SK-N-SH (cell line): ENCODE data around the gene CRB3. TPM values are rescaled to one million over a fixed set of nuclear protein-coding genes. Genes with fewer than 3 reads are reported as not detected.

Experiments
- CTCF ChIA-PET: fragments of 300-600, 350-600 bp; formaldehyde crosslinking; extraction: SDS; loops from one replicate; lab custom pipeline; 2021; lab: Yijun Ruan, JAX
- POLR2A ChIA-PET: fragments of 350-600 bp; sonication (Branson Sonifier 250); formaldehyde crosslinking; extraction: SDS; loops from one replicate; lab custom pipeline; 2020; ENCODE audit warnings: antibody characterized with exemption, inconsistent platforms; lab: Yijun Ruan, JAX
- DNase-seq: peaks from one replicate; pipeline ENCODE4 v3.0.0; 2012
- H2AFZ ChIP-seq: fragments of 200-600 bp; sonication (generic); 2 replicates; pipeline ENCODE4 v1.8.1; 2016; ENCODE audit warnings: antibody characterized with exemption, mild to moderate bottlenecking, low read depth
- H3F3A ChIP-seq: fragments of 200-600 bp; sonication (generic); replicated peaks from 2 replicates; pipeline ENCODE3; 2016; ENCODE audit warnings: antibody characterized with exemption, mild to moderate bottlenecking; ENCODE audit not compliant: insufficient read depth
- H3K27ac ChIP-seq, 2 experiments: fragments of 200-500 bp in 1 of 2; fragments of 200-600 bp in 1 of 2; sonication (Bioruptor generic) in 1 of 2; sonication (generic), shearing (Covaris generic) in 1 of 2; 2 replicates each; pipeline versions ENCODE4 v1.5.1 to v1.6.1; 2014 to 2016; ENCODE audit warnings: low read depth in 2 of 2, inconsistent platforms in 1 of 2, low read length in 1 of 2, mild to moderate bottlenecking in 1 of 2, mixed read lengths in 1 of 2
- H3K27me3 ChIP-seq: fragments of 200-600 bp; sonication (generic), shearing (Covaris generic); 2 replicates; pipeline ENCODE4 v1.6.1; 2016; ENCODE audit warnings: mixed run types; ENCODE audit not compliant: insufficient read depth
- H3K36me3 ChIP-seq, 2 experiments: fragments of 200-500 bp in 1 of 2; fragments of 200-600 bp in 1 of 2; sonication (Bioruptor generic) in 1 of 2; sonication (generic) in 1 of 2; replicated peaks in 1 of 2; 2 replicates each; pipeline versions ENCODE3 to v1.5.1; 2014 to 2016; ENCODE audit warnings: low read length in 1 of 2, mild to moderate bottlenecking in 1 of 2; ENCODE audit not compliant: insufficient read depth in 2 of 2, control insufficient read depth in 1 of 2
- H3K4me1 ChIP-seq, 2 experiments: fragments of 200-500 bp in 1 of 2; fragments of 200-600 bp in 1 of 2; sonication (Bioruptor generic) in 1 of 2; sonication (generic), shearing (Covaris generic) in 1 of 2; 2 replicates each; pipeline versions ENCODE4 v1.5.1 to v1.6.1; 2014 to 2016; ENCODE audit warnings: low read depth in 1 of 2, low read length in 1 of 2, mixed run types in 1 of 2; ENCODE audit not compliant: insufficient read depth in 2 of 2, control insufficient read depth in 1 of 2
- H3K4me2 ChIP-seq: fragments of 200-600 bp; sonication (generic), shearing (Covaris generic); 2 replicates; pipeline ENCODE4 v1.6.1; 2017; ENCODE audit warnings: mixed run types
- H3K4me3 ChIP-seq, 2 experiments: fragments of 200-500 bp in 1 of 2; fragments of 200-600 bp in 1 of 2; sonication (Bioruptor generic) in 1 of 2; sonication (generic), shearing (Covaris generic) in 1 of 2; 2 replicates each; pipeline versions ENCODE4 v1.5.1 to v1.8.1; 2014 to 2016; ENCODE audit warnings: low read depth in 2 of 2, inconsistent platforms in 1 of 2, low read length in 1 of 2, mild to moderate bottlenecking in 1 of 2, mixed read lengths in 1 of 2, moderate library complexity in 1 of 2
- H3K79me2 ChIP-seq: fragments of 200-600 bp; sonication (generic); 2 replicates; pipeline ENCODE4 v1.8.1; 2017; ENCODE audit warnings: mild to moderate bottlenecking; ENCODE audit not compliant: insufficient read depth
- H3K9ac ChIP-seq: fragments of 200-600 bp; sonication (generic); 2 replicates; pipeline ENCODE4 v1.6.1; 2017; ENCODE audit warnings: mixed run types
- H3K9me2 ChIP-seq: fragments of 200-600 bp; sonication (generic); 2 replicates; pipeline ENCODE4 v1.6.1; 2017; ENCODE audit warnings: mixed run types
- H3K9me3 ChIP-seq: fragments of 200-600 bp; sonication (generic); 2 replicates; pipeline ENCODE4 v1.6.1; 2017; ENCODE audit warnings: mixed run types, mild to moderate bottlenecking, moderate library complexity
- H4K20me1 ChIP-seq: fragments of 200-600 bp; sonication (generic); 2 replicates; pipeline ENCODE4 v1.6.1; 2017; ENCODE audit warnings: mild to moderate bottlenecking, mixed run types; ENCODE audit not compliant: insufficient read depth
- EP300 ChIP-seq, 2 experiments: IDR thresholded peaks; 2 replicates each; pipeline versions ENCODE4 v1.4.0 to v1.6.1; 2012; ENCODE audit warnings: borderline replicate concordance in 1 of 2, low read depth in 1 of 2, low read length in 1 of 2
- FOXJ3 ChIP-seq: sonication (generic); formaldehyde crosslinking; IDR thresholded peaks from 2 replicates; pipeline ENCODE4 v1.5.1; 2020; ENCODE audit warnings: mild to moderate bottlenecking, missing genetic modification reagents
- GABPA ChIP-seq: IDR thresholded peaks from 2 replicates; pipeline ENCODE4 v1.4.0; 2012; ENCODE audit warnings: low read depth, mild to moderate bottlenecking
- GATA2 ChIP-seq: sonication (generic); formaldehyde crosslinking; IDR thresholded peaks from 2 replicates; pipeline ENCODE4 v1.5.0; 2020; ENCODE audit warnings: mild to moderate bottlenecking, missing genetic modification reagents
- JUND ChIP-seq: IDR thresholded peaks from 2 replicates; pipeline ENCODE4 v1.4.0; 2012
- MXI1 ChIP-seq: IDR thresholded peaks from 2 replicates; pipeline ENCODE4 v1.6.1; 2012; ENCODE audit warnings: mild to moderate bottlenecking, low read depth, low read length, improper control_type of control experiment
- NFIC ChIP-seq: IDR thresholded peaks from 2 replicates; pipeline ENCODE4 v1.4.0; 2012; ENCODE audit warnings: borderline replicate concordance
- POLR2AphosphoS5 ChIP-seq: IDR thresholded peaks from 2 replicates; pipeline ENCODE4 v1.6.1; 2012; ENCODE audit warnings: low read depth, low read length
- RCOR1 ChIP-seq: fragments of 150-350 bp; IDR thresholded peaks from 2 replicates; pipeline ENCODE4 v1.6.1; 2017; ENCODE audit warnings: antibody characterized with exemption, low read length
- RFX5 ChIP-seq: IDR thresholded peaks from 2 replicates; pipeline ENCODE4 v1.6.1; 2012; ENCODE audit warnings: mild to moderate bottlenecking, improper control_type of control experiment, low read length
- SIN3A ChIP-seq: IDR thresholded peaks from 2 replicates; pipeline ENCODE4 v1.6.1; 2012; ENCODE audit warnings: low read depth, mild to moderate bottlenecking, low read length, moderate library complexity, borderline replicate concordance
- SMC3 ChIP-seq: IDR thresholded peaks from 2 replicates; pipeline ENCODE4 v1.6.1; 2012; ENCODE audit warnings: low read depth, low read length, improper control_type of control experiment
- TAF1 ChIP-seq: IDR thresholded peaks from 2 replicates; pipeline ENCODE4 v1.6.1; 2012; ENCODE audit warnings: low read depth, mild to moderate bottlenecking, low read length, moderate library complexity, borderline replicate concordance
- WGBS: methylation state at CpG from one replicate; pipeline ENCODE4 v1.1.6; 2017; ENCODE audit warnings: low lambda C conversion rate; 5-methylcytosine and 5-hydroxymethylcytosine counted together
- polyA plus RNA-seq, 3 experiments: library from polyadenylated mRNA; depleted of rRNA; stranded (reverse); fragments of >200 nt; gene quantifications; 2 replicates each; pipeline ENCODE4 v1.2.3, GENCODE V29; 2012
- TF ChIP-seq, protein P1 (sequence below): fragments of 150-350 bp; IDR thresholded peaks from 2 replicates; pipeline ENCODE4 v1.6.1; 2016; ENCODE audit warnings: mild to moderate bottlenecking, low read depth, low read length
- TF ChIP-seq, protein P2 (sequence below): fragments of 150-350 bp; IDR thresholded peaks from 2 replicates; pipeline ENCODE4 v1.6.1; 2017; ENCODE audit warnings: antibody characterized with exemption, low read length, low read depth, borderline replicate concordance
- TF ChIP-seq, protein P3 (sequence below): fragments of 200-600 bp; sonication (generic); IDR thresholded peaks from 2 replicates; pipeline ENCODE4 v1.6.1; 2017; ENCODE audit warnings: antibody characterized with exemption, mild to moderate bottlenecking, moderate library complexity
- TF ChIP-seq, protein P4 (sequence below): IDR thresholded peaks from 2 replicates; pipeline ENCODE4 v1.4.0; 2012; ENCODE audit warnings: low read depth, borderline replicate concordance
- TF ChIP-seq, protein P5 (sequence below): IDR thresholded peaks from 2 replicates; pipeline ENCODE4 v1.4.0; 2012; ENCODE audit warnings: low read depth, borderline replicate concordance

Gene CRB3
- polyA plus RNA-seq, 1 of the 3 experiments (the other 2 are of a cell fraction): not detected

DNA sequence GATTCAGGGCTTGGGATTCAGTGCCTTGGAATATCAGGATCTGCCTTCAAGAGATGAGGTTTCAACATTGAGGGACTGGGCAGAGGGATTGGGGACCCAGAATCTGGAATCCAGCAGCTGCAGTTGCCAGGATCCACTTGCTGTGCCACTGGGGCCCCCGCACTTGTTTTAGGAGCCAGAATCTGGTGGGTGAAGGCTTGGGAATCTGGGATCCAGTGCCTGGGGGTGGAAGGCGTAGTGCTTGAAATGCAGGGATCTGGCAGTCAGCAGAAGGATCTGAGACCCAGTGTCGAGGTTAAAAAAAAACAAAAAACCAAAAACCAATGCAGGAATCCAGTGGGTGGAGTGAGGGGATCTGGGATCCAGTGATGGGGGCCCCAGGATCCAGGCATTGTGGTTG is 23.2 kb upstream of the CRB3 start:
- H3K9me3 ChIP-seq: no peaks in the 10 kb centered on the region
- no peaks in the 10 kb centered on the region for H3K79me2 ChIP-seq
- DNase-seq: no peak
- no peaks in the 10 kb centered on the region for H3K36me3 ChIP-seq
- no peak overlapping the region for H3K9ac ChIP-seq
- no peaks in the 10 kb centered on the region for H3K9me2 ChIP-seq
- H4K20me1 ChIP-seq: no peaks in the 10 kb centered on the region
- H3K4me2 ChIP-seq: no peak overlapping the region
- no peak overlapping the region for H3K4me3 ChIP-seq
- no peak overlapping the region for H2AFZ ChIP-seq
- CTCF ChIA-PET: no interaction called here
- 74% methylated on average over 3 of the region's 3 CpGs for WGBS
- H3K4me1 ChIP-seq: no peaks in the 10 kb centered on the region
- no peak overlapping the region for H3K27ac ChIP-seq
- POLR2A ChIA-PET: no interaction called here
- no peaks in the 10 kb centered on the region for H3F3A ChIP-seq
- TF ChIP-seq TAF1 (no peak), EP300 (IDR thresholded peaks at IDR 0.05; ENCODE audit: borderline replicate concordance in 1 of 2, low read depth in 1 of 2, low read length in 1 of 2) (no peak), MXI1 (no peak), JUND (no peak), GATA2 (CRISPR knock-in tag) (no peak), POLR2AphosphoS5 (no peak), SIN3A (no peak), RCOR1 (no peak), RFX5 (no peak), GABPA (no peak), SMC3 (no peak), NFIC (no peak), FOXJ3 (CRISPR knock-in tag) (no peak)
- TF ChIP-seq, protein P1, sequence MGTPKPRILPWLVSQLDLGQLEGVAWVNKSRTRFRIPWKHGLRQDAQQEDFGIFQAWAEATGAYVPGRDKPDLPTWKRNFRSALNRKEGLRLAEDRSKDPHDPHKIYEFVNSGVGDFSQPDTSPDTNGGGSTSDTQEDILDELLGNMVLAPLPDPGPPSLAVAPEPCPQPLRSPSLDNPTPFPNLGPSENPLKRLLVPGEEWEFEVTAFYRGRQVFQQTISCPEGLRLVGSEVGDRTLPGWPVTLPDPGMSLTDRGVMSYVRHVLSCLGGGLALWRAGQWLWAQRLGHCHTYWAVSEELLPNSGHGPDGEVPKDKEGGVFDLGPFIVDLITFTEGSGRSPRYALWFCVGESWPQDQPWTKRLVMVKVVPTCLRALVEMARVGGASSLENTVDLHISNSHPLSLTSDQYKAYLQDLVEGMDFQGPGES: no peak
- TF ChIP-seq, protein P2, sequence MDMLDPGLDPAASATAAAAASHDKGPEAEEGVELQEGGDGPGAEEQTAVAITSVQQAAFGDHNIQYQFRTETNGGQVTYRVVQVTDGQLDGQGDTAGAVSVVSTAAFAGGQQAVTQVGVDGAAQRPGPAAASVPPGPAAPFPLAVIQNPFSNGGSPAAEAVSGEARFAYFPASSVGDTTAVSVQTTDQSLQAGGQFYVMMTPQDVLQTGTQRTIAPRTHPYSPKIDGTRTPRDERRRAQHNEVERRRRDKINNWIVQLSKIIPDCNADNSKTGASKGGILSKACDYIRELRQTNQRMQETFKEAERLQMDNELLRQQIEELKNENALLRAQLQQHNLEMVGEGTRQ: no peak
- TF ChIP-seq, protein P3, sequence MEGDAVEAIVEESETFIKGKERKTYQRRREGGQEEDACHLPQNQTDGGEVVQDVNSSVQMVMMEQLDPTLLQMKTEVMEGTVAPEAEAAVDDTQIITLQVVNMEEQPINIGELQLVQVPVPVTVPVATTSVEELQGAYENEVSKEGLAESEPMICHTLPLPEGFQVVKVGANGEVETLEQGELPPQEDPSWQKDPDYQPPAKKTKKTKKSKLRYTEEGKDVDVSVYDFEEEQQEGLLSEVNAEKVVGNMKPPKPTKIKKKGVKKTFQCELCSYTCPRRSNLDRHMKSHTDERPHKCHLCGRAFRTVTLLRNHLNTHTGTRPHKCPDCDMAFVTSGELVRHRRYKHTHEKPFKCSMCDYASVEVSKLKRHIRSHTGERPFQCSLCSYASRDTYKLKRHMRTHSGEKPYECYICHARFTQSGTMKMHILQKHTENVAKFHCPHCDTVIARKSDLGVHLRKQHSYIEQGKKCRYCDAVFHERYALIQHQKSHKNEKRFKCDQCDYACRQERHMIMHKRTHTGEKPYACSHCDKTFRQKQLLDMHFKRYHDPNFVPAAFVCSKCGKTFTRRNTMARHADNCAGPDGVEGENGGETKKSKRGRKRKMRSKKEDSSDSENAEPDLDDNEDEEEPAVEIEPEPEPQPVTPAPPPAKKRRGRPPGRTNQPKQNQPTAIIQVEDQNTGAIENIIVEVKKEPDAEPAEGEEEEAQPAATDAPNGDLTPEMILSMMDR: no peak
- TF ChIP-seq, protein P4, sequence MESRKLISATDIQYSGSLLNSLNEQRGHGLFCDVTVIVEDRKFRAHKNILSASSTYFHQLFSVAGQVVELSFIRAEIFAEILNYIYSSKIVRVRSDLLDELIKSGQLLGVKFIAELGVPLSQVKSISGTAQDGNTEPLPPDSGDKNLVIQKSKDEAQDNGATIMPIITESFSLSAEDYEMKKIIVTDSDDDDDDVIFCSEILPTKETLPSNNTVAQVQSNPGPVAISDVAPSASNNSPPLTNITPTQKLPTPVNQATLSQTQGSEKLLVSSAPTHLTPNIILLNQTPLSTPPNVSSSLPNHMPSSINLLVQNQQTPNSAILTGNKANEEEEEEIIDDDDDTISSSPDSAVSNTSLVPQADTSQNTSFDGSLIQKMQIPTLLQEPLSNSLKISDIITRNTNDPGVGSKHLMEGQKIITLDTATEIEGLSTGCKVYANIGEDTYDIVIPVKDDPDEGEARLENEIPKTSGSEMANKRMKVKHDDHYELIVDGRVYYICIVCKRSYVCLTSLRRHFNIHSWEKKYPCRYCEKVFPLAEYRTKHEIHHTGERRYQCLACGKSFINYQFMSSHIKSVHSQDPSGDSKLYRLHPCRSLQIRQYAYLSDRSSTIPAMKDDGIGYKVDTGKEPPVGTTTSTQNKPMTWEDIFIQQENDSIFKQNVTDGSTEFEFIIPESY: no peak
- TF ChIP-seq, protein P5, sequence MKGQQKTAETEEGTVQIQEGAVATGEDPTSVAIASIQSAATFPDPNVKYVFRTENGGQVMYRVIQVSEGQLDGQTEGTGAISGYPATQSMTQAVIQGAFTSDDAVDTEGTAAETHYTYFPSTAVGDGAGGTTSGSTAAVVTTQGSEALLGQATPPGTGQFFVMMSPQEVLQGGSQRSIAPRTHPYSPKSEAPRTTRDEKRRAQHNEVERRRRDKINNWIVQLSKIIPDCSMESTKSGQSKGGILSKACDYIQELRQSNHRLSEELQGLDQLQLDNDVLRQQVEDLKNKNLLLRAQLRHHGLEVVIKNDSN: no peak
- H3K27me3 ChIP-seq: no peaks in the 10 kb centered on the region
